GM21529 (cell line): ENCODE data around the gene PBX3.
"Not testable (repeated sequence)": the region's sequence is repeated elsewhere in the genome, so short reads cannot be mapped to it uniquely, and the experiment has no call there.

ENCODE experiments used
- ATAC-seq: cut with Tn5 transposase; IDR thresholded peaks from one replicate; pipeline ENCODE4 v1.9.1; 2021; ENCODE audit not compliant: unreplicated experiment

PBX3 gene

DNA sequence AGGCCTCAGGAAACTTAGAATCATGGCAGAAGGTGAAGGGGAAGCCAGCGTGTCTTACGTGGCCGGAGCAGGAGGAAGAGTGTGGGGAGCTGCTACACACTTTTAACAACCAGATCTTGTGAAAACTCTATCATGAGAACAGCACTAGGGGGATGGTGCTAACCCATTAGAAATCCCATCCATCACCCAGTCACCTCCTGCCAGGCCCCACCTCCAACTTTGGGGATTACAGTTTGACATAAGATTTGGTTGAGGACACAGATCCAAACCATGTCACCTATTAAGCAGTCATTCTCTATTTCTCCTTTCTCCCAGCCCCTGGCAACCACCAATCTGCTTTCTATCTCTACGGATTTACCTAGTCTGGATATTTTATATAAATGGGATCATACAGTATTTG lies 26.9 kb downstream of the PBX3 start:
- no peak for ATAC-seq

DNA sequence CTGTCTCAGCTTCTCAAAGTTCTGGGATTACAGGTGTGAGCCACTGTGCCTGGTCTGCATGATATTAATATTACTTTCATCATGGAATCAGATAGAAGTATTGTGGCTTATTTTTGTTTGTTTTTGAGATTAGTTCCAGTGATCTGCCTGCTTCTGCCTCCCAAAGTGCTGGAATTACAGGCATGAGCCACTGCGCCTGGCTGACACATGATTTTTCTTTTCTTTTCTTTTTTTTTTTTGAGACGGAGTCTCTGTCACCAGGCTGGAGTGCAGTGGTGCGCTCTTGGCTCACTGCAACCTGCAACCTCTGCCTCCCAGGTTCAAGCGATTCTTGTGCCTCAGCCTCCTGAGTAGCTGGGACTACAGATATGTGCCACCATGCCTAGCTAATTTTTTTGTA lies 29.6 kb downstream of the PBX3 start:
- ATAC-seq: not testable (repeated sequence)

DNA sequence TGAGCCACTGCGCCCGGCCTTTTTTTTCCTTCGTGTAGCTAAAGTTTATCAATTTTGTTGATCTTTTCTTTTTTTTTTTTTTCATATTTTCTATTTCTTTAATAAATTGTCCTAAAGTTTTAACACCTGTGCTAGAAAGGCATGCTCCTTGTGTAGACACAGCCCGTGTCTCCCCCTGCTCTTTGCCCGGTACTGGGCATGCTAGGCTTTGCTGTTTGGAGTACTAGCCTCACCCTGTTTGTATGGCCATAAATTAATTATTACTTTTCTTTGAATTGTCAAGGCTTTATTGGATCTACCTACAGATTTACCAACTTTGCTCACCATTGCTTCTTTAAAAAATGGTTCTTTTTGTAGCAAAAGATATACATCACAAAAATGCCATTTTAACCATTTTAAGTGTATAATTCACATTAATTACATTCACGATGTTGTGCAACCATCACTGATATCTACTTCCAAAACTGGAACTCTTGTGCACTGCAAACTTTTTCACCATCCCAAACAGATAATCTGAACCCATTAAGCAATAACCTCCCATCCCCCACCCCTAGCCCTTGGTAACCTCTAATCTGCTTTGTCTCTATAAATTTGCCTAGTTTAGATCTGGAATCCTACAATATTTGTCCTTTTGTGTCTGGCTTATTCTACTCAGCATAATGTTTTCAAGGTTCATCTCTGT lies 31.5 kb downstream of the PBX3 start:
- ATAC-seq: not testable (repeated sequence)

DNA sequence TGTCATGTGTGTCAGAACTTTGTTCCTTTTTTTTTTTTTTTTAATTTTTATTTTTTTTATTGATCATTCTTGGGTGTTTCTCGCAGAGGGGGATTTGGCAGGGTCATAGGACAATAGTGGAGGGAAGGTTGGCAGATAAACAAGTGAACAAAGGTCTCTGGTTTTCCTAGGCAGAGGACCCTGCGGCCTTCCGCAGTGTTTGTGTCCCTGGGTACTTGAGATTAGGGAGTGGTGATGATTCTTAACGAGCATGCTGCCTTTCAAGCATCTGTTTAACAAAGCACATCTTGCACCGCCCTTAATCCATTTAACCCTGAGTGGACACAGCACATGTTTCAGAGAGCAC lies 32.0 kb downstream of the PBX3 start:
- ATAC-seq: not testable (repeated sequence)

DNA sequence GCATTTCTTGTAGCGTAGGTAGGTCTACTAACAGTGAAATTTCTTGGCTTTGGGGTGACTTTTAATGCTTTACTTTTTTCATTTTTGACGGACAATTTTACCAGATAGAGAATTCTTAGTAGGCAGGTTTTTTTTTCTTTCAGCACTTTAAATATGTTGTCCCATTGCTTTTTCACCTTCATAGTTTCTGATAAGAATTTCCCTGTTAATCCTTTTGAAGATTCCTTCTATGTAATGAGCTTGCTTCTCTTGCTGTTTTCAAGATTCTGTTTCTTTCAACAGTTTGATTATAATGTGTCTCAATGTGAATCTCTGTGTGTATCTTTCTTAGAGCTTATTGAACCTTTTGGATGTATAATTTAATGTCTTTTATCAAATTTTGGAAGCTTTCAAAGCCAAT lies 35.5 kb downstream of the PBX3 start:
- ATAC-seq: no peak

DNA sequence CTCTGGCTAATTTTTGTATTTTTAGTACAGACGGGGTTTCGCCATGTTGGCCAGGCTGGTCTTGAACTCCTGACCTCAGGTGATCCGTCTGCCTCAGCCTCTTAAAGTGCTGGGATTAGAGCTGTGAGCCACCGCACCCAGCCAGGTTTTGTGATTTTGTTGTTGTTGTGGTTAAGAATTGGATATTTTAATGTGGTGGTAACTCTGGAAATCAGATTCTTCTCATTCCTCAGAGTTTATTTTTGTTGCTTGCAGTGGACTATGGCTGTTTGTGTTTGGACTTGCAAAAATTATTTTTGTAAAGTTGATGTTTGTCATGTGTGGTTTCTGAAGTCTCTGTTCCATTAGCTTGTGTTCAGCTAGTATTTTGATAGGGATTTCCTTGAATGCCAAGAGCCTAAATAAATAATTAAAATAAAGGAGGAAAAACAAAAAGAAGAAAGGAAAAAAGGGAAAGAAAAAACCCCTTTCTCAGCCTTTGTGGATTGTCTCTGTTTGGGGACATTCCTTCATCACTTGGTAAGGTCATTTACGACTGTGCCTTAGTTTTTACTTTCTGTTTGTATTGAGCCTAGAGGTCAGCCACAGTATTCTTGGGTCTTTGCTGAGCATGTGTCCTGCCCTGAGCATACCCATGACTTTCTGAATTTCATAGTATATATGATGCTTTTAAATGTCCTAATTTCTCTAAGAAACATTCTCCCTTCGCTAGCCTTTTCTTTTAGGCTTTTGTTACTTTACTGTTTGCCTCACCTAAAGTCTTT lies 37.3 kb downstream of the PBX3 start:
- ATAC-seq: no peak

DNA sequence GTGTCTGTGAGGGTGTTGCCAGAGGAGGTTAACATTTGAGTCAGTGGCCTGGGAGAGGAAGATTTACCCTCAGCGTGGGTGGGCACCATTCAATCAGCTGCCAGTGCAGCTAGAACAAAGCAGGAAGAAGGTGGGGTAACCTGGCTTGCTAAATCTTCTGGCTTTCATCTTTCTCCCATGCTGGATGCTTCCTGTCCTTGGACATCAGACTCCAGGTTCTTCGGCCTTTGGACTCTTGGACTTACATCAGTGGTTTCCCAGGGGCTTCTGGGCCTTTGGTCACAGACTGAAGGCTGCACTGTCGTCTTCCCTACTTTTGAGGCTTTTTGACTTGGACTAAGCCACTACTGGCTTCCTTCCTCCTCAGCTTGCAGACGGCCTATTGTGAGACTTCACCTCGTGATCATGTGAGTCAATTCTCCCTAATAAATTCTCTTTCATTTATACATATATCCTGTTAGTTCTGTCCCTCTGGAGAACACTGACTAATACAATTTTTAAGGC lies 38.1 kb downstream of the PBX3 start:
- ATAC-seq: no peak

DNA sequence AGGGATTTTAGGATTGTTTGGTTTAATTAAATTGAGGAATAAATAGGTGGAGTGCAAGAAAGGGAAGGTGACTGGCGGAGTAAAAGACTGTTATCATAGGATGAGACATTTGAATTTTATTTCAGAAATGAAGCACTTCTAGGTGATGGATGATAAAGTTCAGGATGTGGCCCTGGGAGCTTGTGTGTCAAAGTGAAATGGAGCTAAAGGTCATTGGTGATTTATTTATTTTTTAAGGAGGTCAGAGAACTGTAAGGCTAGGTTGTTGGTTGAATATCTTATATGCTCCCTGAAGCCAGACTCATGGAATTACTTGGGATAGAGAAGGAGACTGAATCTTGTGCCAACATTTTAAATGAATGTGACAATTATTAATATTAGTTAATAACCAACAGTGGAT lies 40.5 kb downstream of the PBX3 start:
- ATAC-seq: no peak

DNA sequence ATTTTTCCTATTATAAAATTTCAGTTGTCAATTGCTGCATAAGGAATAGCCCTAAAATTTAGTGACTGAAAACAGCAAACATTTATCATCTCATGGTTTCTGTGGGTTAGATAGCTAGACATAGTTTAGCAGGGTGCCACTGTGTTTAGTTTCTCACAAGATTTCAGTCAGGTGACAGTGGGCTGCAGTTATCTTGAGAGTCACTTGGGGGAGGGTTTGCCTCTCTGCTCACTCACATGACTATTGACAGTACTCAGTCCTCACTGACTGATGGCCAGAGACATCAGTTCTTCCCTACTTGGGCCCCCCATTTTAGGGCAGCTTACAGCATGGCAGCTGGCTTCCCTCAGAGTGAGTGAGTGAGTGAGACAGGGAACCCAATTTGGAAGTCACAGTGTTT lies 42.0 kb downstream of the PBX3 start:
- ATAC-seq: no peak

DNA sequence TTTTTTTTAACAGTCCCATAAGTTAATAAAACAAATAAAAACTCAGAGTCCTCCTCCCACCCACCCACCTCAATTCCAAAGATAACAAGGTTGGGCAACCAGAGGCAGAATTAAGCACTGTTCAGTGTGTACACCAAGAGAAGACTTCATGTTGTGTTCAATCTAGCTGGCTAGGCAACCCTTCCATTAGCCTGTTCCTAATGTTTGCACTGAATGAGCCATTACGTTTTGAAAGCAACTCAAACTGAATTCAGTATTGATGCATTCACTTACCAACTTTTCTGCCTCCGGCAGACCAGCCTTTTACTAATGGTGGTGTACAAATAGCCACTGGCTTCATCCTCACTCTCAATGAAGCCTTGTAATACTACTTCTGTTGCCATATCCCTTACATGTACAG lies 47.5 kb downstream of the PBX3 start:
- ATAC-seq: no peak

DNA sequence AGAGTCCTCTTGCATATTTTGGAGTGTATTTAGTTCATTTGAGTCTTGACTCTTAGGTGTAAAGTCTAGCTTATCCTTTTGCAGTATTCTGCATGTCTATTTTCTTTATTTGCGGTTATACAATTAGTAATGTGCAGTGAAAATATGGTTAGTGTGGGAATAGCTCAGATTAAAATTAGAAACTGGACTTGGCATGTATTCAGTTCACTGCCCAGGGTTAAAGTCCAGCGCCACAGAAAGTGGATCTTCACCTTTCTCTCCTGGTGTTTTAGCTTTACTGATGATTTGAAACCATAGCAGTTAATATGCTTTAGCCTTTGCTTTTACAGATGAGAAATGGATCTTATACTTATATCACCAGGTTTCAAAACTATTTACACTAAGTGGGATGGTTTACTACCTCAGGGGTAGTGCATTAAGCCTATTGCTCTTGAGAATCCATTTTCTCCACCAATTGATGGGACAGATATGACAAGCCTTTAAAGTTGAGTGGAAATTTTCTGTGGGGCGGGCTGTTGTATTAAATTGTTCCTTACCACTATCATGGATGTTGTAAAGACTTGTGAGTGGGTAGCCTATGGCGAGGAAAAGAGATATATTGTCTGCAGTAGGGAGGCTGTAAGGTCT lies 48.9 kb downstream of the PBX3 start:
- no peak for ATAC-seq

DNA sequence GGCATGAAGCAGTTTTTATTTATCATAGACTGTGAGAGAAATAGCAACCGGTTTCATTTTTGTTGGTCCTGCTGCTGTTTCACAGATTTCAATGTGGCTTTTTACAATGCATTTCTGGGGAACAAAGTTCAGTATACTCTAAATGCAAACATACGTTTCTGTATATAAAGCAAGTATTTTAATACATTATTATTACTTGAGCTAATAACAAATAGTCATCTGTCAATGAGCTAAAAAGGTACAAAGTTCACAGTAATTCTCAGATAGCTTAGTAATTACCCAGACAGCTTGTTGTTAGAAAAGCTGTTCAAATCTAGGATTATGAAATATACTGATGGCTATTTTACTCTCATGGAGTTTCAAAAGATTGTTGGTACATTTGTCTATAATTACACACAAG lies 50.8 kb downstream of the PBX3 start:
- ATAC-seq: no peak

DNA sequence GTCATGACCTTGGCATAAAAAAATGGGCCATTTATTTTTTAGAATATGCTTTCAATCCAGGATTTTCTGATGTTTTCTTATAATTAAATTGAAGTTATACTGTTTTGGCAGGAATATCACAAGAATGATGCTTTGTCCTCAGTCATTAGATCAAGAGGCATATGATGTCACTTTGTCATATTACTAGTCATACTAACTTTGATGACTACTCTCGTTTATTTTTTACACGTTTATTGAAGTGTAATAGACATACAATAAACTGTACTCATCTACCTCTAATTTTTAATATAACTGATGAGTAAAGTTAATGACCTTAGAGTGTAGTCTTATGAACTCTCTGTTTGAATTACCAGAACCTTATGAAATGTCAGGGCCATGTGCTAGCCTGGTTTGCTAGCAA lies 56.4 kb downstream of the PBX3 start:
- no peak for ATAC-seq

DNA sequence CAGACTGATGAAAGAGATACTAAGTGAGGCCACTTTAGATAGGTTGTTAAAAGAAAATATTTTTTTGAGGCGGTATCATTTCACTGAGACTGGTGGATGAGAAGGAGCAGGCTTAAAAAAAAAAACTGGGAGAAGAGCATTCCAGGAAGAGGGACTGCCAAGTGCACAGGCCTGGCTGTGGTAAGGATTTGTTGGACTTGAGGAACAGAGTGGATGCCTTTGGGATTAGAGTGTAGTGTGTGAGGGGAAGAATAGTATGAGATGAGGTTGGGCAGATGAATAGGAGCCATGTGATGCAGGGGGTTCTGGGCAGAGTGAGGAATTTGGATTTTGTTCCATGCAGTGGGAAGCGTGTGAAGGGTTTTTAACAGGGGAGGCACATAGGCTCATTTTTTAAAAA lies 57.9 kb downstream of the PBX3 start:
- ATAC-seq: no peak

DNA sequence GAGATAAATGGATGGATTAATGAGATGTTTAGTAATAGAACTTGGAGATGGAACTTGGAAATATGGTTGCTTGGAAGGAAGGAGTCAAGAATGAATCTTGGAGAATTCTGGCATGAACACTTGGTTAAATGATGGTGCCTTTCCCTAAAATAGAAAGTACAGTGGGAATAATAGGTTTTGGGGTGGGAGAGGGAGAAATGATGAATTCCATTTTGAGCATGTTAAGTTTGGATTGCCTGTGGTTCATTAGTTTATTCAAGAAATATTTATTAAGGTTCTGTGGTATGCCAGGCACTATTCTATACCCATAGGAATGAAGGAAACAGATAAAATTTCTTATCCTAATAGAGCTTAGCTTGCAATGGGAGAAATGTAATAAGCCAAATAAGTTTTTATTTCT lies 58.4 kb downstream of the PBX3 start:
- no peak for ATAC-seq

DNA sequence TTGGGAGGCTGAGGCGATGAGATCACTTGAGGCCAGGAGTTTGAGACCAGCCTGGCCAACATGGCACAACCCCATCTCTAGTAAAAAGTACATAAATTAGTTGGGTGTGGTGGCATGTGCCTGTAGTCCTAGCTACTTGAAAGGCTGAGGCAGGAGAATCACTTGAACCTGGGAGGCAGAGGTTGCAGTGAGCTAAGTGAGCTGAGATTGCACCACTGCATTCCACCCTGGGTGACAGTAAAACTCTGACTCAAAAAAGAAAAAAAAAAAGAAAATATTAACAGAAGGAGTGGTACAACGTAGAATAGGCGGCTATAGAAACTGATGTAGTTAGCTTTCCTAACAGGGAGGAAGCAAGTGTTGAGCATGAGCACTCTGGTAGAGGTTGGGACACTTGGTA lies 59.9 kb downstream of the PBX3 start:
- no peak for ATAC-seq

DNA sequence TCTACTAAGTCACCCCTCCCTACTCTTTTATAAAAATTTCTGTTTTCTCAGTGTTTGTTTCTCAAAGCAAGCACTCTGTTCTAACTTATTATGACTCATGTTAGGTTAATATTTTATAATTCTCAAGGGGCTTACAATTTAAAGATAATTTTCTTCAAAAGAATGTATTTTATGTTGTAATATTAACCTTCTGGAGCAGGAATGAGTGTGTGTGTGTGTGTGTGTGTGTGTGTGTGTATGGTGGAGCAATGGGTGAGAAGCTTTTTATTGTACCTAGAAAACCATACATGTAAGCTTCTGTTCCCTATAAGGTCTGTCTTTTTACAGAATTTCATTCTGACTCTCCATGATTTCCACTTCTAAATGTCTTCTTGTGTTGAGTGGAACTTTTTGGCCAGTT lies 63.0 kb downstream of the PBX3 start:
- ATAC-seq: no peak

DNA sequence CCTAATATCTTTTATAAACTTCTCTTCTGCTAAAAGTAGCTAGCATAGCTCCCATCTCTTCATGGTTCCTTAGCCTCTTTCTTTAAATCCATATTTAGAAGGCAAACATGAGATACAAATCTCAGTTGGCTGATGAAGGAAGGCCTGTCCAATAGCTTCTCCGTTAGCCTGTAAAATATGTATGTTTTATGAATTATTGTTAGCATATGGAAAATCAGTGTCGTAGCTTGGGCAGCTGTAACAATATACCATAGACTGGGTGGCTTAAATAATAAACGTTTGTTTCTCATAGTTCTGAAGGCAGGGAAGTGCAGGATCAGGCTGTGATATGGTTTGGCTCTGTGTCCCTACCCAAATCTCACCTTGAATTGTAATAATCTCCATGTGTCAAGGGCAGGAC lies 63.8 kb downstream of the PBX3 start:
- no peak for ATAC-seq

DNA sequence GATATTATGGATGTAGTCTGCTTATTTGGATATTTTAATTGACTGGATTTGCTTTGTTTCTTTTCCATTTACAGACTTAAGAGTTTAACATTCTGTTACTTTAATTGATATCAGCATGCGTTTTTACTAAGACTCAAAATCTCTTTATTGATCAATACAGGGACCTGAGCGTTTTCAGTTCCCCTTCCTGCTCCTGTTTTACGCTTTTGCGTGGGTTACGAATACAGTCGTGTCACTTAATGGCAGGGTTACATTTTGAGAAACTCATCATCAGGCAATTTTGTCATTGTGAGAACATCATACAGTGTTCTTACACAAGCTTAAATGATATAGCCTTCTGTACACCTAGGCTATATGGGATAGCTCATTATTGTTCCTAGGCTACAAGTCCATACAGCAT lies 65.2 kb downstream of the PBX3 start:
- peak; percentile 51 for ATAC-seq

DNA sequence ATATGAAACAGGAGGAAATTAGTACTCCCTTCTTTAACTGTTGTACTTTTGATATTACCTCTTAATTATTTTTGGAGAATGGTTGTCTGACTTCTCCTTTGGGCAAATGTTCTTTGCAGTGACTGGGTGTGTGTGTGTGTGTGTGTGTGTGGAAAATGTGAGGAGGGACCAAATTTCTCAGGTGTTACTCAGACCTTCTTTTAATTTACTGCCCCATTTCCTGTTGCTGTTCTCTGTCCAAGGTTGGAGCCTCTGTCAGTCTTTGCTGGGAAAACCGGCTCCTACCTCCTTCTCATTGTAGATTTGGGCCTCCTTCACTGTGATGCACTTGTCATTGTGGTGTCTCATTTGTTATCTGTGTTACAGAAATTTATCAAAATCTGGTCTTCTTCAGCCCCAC lies 68.4 kb downstream of the PBX3 start:
- no peak for ATAC-seq

DNA sequence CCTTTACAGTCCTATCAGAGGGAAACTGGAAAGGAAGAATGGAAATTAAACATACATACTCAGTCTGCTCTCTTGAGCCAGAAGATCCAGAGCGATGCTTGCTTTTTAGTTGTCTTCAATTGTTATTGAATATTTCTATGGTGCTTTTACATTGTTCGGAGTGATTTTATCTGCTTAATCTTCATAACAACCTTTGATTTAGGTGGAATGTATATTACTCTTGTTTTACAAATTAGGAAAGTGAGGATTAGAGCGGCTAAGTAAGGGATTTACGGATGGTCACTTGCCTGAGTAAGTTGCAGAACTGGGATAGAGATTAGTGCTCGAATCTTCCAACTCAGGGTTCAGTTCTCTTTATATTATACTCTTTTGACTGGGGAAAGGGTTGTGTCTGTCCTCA lies 69.1 kb downstream of the PBX3 start:
- ATAC-seq: no peak

DNA sequence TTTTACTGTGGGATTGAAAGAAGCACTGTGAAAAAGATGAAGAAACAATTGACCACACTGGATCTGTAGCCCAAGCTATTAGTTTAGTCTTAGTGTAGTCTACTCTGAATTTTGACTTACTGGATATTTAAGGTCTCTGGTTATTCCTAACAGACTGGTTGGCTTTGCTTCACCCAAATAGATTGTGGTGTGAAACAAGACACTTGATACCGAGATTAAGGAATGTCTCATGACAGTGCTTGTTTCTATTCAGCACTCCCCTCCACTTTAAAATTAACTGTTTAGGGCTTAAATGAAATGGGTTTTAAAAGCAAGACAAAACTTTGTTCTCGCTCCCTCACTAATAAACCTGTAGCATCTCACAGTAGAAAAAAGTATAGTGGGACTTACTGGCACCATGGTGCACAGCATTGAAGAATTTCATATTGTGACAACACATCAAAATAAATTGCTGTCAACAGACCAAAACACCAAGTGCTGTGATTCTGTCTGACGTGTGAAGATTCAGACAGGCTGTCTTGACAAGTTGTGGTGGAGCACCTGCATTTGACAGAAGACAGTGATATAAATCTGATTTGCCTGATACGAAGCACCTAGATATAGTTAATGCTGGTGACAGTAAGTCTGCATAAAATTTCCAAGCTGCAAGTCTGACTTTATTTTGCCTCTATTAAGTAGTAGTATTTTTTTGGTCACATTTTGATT lies 73.1 kb downstream of the PBX3 start:
- no peak for ATAC-seq
